Measurements from ENCODE around the gene RFTN1.

Gene RFTN1

GRCh38 chr3:16486201-16486600, 27.3 kb downstream of the RFTN1 start:
- DNase-seq (ENCODE audit: low read depth in 2 of 2): no peak

GRCh38 chr3:16485395-16485992, 28.0 kb downstream of the RFTN1 start:
- DNase-seq (ENCODE audit: low read depth in 2 of 2): no peak

GRCh38 chr3:16484984-16485383, 28.5 kb downstream of the RFTN1 start:
- DNase-seq (ENCODE audit: low read depth in 2 of 2): no peak

GRCh38 chr3:16484216-16484615, 29.3 kb downstream of the RFTN1 start:
- no peak for DNase-seq (ENCODE audit: low read depth in 2 of 2)

GRCh38 chr3:16482770-16483531, 30.5 kb downstream of the RFTN1 start:
- peak in 1 of 2 donors; percentile 12 for DNase-seq (ENCODE audit: low read depth in 2 of 2)

- no peak for DNase-seq (ENCODE audit: low read depth in 2 of 2)
Observed at GRCh38 chr3:16482194-16482769, 31.2 kb downstream of the RFTN1 start.

- DNase-seq (ENCODE audit: low read depth in 2 of 2): no peak
Observed at GRCh38 chr3:16481546-16481897, 32.0 kb downstream of the RFTN1 start.

- no peak for DNase-seq (ENCODE audit: low read depth in 2 of 2)
Observed at GRCh38 chr3:16480861-16481545, 32.5 kb downstream of the RFTN1 start.

- DNase-seq (ENCODE audit: low read depth in 2 of 2): no peak
Observed at GRCh38 chr3:16478516-16478915, 35.0 kb downstream of the RFTN1 start.

GRCh38 chr3:16477521-16477920, 36.0 kb downstream of the RFTN1 start:
- DNase-seq (ENCODE audit: low read depth in 2 of 2): no peak

- DNase-seq (ENCODE audit: low read depth in 2 of 2): no peak
Observed at GRCh38 chr3:16477056-16477455, 36.4 kb downstream of the RFTN1 start.

GRCh38 chr3:16476636-16477035, 36.9 kb downstream of the RFTN1 start:
- no peak for DNase-seq (ENCODE audit: low read depth in 2 of 2)

GRCh38 chr3:16475766-16476165, 37.7 kb downstream of the RFTN1 start:
- DNase-seq (ENCODE audit: low read depth in 2 of 2): no peak

GRCh38 chr3:16474920-16475319, 38.6 kb downstream of the RFTN1 start:
- no peak for DNase-seq (ENCODE audit: low read depth in 2 of 2)

- DNase-seq (ENCODE audit: low read depth in 2 of 2): no peak
Observed at GRCh38 chr3:16474216-16474615, 39.3 kb downstream of the RFTN1 start.

- no peak for DNase-seq (ENCODE audit: low read depth in 2 of 2)
Observed at GRCh38 chr3:16472593-16472992, 40.9 kb downstream of the RFTN1 start.

- DNase-seq (ENCODE audit: low read depth in 2 of 2): no peak
Observed at GRCh38 chr3:16471897-16472296, 41.6 kb downstream of the RFTN1 start.

- no peak for DNase-seq (ENCODE audit: low read depth in 2 of 2)
Observed at GRCh38 chr3:16470590-16470989, 42.9 kb downstream of the RFTN1 start.

GRCh38 chr3:16468336-16469098, 45.0 kb downstream of the RFTN1 start:
- DNase-seq (ENCODE audit: low read depth in 2 of 2): no peak

GRCh38 chr3:16468002-16468335, 45.5 kb downstream of the RFTN1 start:
- DNase-seq (ENCODE audit: low read depth in 2 of 2): no peak

- peak; percentile 48 to 51 for DNase-seq (ENCODE audit: low read depth in 2 of 2)
Observed at GRCh38 chr3:16467393-16467792, 46.1 kb downstream of the RFTN1 start.

GRCh38 chr3:16466822-16467221, 46.7 kb downstream of the RFTN1 start:
- no peak for DNase-seq (ENCODE audit: low read depth in 2 of 2)

Measured in stimulated activated CD8-positive, alpha-beta memory T cell treated with anti-CD3 and anti-CD28 coated beads, Interleukin-15, amount 100 ng/mL, for 48 hours (primary cell).